ENCODE measurements around the gene INPP5A.

DNA sequence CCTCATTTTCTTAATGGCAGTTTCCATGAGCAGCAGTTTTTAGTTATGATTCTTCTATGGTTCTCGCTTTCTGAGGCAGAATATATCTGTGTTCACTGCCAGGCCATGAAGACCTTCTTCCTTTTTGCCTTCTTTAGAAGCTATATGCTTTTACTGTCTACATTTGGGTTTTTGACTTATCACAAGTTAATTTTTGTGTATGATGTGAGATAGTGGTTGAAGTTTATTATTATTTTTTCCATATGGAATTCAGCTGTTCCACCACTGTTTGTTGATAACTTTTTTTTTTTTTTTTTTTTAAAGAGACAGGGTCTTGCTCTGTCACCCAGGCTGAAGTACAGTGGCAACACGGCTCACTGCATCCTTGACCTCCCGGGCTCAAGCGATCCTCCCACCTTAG, 44.5 kb downstream of the INPP5A start:
- TF ChIP-seq CTCF (IDR thresholded peaks at IDR 0.05; ENCODE audit: low read depth, low read length, poor library complexity, severe bottlenecking), result no peak
- TF ChIP-seq EZH2phosphoT487 (IDR thresholded peaks at IDR 0.05; ENCODE audit: borderline replicate concordance, low read length), result no peak

Measured in DOHH2 (cell line).